HG03280 (cell line): ENCODE measurements around the gene MRFAP1.
"Not testable (repeated sequence)": the region's sequence is repeated elsewhere in the genome, so short reads cannot be mapped to it uniquely, and the experiment has no call there.

ENCODE experiments used
- ATAC-seq: cut with Tn5 transposase; IDR thresholded peaks from one replicate; pipeline ENCODE4 v1.9.1; 2021; ENCODE audit warnings: mild to moderate bottlenecking, moderate library complexity; ENCODE audit not compliant: unreplicated experiment

The MRFAP1 gene

DNA sequence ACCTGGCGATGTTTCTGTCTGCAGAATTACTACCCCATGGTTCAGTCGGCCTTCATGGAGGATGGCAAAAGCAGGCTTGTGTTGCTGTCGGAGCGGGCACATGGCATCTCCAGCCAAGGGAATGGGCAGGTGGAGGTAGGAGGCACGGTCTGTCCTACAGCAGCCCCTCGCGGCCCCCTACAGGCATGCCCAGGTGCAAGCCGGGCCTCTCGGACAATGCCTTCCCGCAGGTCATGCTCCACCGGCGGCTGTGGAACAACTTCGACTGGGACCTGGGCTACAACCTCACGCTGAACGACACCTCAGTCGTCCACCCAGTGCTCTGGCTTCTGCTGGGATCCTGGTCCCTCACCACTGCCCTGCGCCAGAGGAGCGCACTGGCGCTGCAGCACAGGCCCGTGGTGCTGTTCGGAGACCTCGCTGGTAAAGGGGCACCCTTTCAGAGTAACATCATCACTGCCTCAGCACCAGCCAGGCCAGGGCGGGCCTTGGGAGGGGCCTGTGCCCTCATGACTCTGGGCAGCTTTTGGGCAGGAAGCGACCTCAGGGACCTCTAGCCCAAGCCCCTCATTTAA lies 29.5 kb upstream of the MRFAP1 start:
- no peak for ATAC-seq

DNA sequence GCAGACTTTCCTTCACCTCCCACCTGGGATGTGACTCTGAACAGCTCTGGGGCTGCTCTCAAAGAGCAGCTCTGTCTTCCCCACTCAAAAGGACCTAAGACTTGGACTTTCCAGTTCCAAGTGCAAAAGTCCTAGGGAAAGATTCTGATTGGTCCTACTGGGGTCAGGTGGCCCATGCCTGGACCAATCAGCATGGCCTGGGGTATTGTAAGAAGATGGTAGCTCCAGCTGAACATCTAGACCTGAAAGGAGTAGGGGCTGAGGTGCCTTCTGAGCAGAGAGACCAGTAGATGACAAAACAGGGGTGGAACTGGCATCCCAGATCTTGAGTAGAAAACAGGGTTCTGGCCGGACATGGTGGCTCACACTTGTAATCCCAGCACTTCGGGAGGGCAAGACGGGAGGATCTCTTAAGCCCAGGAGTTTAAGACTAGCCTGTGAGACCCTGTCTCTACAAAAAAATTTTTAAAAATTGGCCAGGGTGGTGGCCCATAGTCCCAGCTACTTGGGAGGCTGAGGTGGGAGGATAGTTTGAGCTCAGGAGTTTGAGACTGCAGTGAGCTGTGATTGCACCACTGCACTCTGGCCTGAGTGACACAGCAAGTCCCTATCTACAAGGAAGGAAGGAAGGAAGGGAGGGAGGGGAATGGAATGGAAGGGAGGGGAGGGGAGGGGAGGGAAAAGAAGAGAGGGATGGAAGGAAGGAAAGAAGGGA lies 27.4 kb upstream of the MRFAP1 start:
- no peak for ATAC-seq

DNA sequence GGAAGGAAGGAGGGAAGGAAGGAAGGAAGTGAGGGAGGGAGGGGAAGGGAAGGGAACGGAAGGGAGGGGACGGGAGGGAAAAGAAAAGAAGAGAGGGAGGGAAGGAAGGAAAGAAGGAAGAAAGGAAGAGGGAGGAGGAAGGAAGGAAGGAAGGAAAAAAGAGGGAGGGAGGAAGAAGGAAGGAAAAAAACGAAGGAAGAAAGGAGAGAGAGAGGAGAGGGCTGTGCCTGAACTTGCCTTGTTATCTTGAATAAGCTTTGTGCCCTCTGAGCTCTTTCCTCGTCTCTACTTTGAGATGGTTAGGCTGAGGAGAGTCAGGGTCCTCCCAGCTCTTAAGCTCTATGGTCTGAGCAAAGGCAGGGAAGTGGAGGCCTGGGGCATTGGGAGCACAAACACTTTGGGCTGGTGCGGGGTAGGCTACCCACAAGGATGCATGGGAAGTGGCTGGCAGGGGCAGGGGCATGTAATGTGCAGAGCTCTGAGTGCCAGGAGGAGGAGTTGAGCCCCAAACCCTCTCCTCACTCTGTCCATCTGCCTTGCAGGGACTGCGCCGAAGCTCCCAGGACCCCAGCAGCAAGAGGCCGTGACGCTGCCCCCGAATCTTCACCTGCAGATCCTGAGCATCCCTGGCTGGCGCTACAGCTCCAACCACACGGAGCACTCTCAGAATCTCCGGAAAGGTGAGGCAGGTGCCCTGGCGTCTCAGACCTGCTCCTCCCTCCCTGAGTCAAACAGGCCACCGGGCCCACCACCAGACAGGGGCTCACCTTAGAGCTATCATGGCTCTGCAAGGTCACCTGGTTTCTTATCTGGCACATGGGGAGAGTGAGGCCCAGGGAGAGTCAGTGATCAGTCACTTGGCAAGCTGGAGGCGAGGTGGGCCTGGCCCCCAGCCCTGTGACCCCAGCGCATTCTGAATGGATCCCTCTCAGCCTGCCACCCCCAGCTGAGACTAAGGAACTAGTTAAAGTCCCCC lies 26.5 kb upstream of the MRFAP1 start:
- ATAC-seq: no peak

DNA sequence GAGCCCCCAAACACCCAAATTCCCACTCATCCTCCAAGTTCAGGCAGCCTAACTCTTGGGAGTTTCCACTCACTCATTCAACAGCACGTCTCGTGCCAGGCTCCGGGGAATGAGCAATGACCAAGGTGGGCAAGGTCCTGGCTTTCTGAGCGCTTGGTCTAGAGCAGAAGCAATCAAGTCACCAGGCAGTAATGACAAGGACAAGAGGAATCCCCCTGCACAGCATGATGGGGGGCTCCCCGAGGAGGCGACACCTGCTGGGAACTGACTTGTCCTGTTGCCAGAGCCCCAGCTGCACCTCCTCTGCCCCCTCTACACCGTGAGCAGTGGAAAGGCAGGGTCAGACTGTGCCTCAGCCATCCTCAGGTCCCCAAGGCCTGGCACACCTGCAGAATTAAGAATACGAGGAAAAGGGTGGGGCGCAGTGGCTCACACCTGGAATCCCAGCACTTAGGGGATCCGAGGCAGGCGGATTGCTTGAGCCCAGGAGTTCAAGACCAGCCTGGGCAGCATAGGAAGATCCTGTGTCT lies 25.7 kb upstream of the MRFAP1 start:
- no peak for ATAC-seq

DNA sequence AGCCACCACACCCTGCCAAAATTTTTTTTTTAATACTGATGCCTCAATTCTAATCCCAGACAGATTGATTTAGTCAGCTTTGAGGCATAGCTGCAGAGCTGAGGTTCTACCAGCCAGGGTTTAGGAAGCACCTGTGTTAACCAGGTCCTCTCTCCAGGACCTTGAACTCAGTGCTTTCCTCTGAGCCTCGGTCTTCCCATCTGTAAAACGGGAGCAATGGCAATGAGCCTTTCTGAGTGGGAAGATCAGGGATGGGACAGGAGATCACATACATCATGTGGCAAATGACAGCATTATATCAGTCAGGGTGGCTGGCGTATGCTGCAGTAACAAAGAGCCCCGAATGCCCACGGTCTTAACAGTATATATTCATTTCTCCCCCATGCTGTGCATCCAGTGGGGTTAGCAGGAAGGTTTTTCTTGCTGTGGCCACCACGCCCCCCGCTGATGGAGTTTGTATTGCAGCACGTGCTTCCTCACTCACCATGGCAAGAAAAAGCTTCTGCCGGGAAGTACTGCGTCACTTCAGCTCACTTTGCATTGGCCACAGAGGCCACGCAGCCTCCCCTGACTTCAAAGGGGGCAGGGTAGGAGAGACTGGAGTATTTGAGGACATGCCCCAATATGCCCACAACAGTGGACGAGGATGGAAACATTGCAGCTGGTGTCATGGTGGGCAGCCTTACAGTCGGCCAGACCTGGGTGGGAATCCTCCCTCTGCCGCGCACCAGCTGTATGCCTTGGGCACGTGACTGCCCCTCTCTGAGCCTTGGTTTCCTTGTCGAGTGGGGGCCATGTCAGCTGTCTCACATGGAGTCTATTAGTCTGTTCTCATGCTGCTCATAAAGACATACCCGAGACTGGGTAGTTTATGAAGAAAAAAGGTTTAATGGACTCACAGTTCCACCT lies 24.1 kb upstream of the MRFAP1 start:
- no peak for ATAC-seq

DNA sequence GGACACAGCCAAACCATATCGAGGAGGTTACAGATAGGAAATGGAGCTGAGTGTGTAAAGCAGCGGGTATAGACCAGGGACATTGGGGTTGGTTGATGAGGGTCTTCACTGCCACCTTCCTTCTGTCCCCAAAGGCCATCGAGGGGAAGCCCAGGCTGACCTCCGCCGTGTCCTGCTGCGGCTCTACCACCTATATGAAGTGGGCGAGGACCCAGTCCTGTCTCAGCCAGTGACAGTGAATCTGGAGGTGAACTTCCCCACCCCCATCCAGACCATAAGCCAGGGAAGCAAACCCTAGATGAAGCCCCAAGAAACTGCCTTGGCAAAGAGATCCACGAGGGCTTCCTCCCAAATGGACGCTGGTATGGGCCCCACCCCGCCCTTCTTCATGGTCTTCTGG lies 23.2 kb upstream of the MRFAP1 start:
- no peak for ATAC-seq

DNA sequence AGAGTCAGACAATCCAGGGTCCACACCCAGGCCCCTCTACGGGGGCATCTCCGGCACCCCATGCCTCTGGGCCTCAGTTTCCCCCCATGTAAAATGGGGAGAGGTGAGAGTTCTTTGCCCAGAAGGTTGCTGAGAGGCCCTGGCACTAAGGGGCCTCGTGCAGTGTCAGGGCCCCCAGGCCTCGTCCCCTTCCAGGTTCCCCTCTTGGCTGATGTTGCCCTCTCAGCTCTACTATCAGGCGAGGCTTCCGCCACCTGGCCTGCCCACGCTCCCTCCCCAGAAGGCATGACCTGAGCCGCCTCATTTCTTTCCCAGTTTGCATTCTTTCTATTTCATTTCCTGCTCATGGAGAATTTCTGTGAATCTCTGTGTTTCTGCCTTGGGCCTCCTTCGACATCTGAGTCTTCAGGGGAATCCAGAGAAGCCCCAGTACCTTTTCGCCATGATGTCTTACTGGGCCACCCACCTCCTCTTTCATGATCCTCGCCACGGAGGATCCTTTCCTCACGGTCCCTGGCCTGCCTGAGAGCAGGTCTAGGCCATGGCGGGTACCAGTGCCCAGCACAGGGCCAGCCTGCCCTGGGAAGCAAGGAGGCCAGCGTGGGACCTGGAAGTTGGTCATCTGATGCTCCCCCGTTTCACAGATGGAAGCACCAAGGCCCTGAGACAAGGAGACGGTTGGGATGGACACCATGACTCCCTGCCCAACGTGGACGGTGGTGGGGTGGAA lies 21.9 kb upstream of the MRFAP1 start:
- no peak for ATAC-seq

DNA sequence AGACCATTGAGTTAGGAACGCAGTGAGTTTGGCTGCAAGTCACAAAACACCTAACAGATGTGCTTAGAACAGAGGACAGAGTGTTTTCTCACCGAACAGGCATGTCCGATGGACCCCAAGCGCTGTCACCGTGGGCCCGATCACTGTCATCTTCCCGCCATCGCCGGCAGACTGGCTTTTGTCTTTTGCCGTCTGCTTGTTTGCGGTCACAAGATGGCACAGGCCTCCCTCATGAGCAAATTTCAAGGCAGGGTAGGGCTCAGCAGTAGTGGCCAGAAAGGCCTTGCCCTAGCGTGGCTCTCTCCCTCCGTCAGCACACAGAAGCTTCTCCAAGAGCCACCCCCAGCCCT lies 21.4 kb upstream of the MRFAP1 start:
- no peak for ATAC-seq

DNA sequence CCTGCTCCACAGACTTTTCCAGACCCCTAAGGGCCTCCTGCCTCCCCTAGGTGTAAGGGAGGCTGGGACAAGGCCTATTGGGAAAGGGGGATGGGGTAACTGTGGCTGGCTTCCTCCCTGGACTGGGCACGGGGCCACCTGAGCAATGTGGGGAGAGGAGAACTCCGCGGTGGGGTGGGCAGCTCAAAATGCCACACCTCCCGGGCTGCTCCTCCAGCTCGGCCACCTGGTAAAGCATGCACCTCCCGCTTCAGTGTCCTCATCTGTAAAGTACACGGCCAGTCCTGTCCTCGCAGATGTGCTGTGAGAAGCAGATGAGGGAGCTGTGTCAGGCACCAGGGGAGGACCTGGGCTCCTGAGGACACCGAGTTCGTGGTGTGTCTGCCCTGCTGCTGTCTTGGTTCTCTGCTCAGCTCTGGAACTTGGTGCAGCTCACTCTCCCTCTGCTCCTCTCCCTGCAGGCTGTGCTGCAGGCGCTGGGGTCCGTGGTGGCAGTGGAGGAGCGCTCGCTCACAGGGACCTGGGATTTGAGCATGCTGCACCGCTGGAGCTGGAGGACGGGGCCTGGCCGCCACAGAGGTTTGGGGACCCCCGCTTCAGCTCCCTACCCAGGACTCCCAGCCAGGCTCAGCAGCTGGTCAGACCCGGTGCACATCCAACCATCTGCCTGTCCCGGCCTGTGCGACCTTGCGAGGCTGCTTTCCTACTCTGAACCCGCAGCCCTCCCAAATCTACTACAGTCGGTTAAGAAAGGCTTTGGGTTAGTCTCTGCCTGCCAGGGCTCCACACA lies 20.8 kb upstream of the MRFAP1 start:
- ATAC-seq: no peak

DNA sequence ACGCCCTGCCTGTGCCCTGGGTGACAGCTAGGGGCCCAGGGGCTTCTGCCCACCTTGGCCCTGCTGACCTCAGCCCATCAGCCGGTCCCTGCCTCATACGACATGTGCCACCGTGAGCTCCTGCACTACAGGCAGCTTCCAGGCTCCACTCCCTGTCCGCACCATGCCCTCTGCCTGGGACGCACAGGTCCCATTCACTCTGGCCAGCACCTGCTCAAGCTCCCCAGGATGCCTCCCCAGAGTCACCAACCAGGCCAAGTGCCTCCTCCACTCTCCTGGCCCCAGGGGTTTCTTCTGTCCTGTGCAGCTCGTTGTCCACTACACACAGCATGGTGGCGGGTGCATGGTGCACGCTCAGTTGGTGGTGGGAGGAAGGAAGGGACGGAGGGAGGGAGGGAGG lies 20.2 kb upstream of the MRFAP1 start:
- ATAC-seq: no peak

DNA sequence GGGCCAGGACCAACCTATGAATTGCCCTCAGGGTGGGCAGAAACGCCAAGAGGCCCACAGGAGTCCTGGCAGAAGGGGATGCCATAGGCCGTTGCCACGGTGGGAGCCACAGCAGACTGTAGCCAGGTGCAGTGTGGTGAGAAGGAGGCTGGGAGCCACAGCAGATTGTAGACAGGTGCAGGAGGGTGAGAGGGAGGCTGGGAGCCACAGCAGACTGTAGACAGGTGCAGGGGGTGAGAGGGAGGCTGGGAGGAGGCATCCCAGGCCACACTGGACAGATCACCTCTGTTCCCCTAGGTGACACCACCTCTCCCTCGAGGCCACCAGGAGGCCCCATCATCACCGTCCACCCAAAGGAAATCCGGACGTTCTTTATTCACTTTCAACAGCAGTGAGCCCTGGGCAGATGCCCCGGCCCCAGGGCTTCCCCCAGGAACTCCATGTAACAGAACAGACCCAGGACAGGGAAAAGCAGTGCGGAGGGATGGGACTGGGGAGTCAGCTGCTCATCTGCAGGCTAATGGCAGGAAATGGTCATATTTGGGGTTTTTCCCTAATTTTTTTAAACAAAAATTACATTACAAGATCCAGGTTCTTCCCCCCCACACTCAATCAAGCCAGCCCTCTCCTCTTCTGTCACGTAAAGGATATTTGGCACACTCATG lies 19.5 kb upstream of the MRFAP1 start:
- no peak for ATAC-seq

DNA sequence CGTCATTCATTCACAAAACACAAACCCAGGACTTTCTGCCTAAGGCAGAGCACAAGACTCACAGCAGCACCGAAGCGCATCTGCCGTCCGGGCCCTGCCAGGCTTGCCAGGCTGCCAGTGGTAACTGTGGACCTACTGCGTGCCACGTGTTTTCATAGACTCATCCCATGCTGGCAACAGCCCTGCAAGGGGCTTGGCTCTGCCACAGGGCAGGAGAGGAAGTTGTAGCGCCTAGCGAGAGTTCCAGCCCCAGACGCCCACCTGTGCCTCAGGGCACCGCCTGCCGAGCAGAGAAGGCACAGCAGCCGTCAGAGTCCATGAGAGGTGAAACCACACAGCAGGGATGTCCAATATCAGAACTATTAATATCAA lies 18.9 kb upstream of the MRFAP1 start:
- no peak for ATAC-seq

DNA sequence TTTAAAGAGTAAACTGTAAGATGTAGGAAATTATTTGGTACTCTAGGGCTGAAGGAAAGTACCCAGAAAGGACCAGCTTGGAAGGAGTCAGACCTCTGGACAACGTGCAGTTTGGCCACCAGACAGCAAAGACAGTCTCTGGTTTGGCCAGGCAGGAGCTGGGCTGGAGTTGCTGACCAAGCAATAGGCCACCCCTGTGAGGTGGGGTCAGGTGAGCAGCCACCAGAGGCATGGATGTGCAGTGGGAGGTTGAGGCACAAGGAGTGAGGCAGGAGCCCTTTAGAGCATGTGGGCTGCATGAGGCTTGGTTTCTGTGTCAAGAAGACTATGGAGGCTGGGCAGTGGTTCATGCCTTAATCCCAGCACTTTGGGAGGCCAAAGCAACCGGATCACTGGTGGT lies 17.7 kb upstream of the MRFAP1 start:
- ATAC-seq: no peak

DNA sequence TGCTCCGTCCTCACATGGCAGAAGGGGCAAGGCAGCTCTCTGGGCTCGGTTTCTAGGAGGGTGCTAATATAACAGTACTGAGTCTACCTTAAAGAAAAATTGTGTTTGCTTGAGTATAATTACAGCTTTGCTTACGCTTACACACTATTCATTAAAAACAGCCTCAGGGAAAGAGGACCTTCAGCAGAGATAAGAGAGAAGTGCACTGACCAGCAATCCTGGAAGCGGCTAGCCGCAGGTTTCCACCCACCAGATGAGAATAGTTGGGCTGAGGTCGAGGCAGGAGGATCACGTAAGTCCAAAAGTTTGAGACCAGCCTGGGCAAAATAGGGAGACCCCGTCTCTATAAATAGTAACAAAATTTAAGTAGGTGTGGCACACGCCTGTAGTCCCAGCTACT lies 15.2 kb upstream of the MRFAP1 start:
- no peak for ATAC-seq

DNA sequence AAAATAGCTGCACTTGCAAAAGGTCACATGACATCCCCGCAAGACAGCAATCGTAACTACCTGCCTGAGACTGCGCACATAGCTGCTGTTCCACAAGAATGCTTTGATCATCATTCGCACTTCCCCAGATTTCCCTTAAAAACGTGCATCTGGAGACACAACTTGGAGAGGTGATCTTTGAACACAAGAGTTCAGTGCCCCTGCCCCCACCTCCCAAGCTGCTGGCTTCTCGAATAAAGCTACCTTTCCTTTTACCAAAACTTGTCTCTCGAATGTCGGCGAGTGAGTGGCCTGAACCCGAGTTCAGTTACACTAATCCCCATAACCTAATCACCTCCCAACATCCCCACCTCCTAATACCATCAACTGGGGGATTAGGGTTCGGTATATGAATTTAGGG lies 14.4 kb upstream of the MRFAP1 start:
- no peak for ATAC-seq

DNA sequence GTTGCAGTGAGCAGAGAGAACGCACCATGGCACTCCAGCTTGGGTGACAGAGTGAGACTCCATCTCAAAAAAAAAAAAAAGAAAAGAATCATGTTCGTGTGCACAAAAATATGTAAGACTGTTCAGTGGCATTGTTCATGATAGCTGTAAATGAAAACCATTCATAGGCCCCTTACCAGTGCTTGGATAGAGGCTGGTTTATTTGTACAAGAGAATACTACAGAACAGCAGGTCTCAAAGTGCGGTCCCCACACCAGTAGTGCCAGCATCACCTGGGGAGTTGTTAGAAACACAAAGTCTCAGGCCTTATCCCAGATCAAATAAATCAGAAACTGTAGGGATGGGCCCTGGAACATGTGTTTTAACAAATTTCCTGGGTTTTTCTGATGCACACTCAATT lies 12.7 kb upstream of the MRFAP1 start:
- ATAC-seq: no peak

DNA sequence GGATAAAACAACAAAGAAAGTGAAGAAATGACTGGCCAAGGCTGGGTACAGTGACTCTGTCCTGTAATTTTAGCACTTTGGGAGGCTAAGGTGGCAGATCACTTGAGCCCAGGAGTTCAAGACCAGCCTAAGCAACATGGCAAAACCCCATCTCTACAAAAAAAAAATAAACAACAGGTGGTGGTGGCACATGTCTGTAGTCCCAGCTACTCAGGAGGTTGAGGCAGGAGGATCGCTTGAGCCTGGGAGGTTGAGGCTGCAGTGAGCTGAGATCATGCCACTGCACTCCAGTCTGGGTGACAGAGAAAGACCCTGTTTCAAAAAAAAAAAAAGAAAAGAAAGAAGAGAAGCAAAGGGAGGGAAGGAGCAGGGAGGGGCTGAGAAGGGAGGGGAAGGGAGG lies 12.0 kb upstream of the MRFAP1 start:
- not testable (repeated sequence) for ATAC-seq

DNA sequence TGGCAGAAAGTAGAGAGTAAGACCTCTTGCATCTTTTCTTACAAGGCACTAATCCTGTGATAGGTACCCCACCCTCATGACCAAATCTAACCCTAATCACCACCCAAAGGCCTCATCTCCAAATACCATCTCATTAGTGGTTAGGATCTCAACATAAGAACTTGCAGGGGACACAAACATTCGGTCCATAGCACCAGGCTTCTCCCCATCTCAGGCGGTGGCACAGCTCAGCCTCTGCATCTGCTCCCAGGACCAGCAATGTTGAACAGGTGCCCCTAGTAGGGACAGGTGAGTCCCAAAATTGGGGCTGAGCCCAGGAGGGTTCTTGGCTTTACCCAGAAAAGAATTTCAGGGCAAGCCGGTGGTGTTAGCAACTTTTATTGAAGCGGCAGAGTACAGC lies 8.4 kb upstream of the MRFAP1 start:
- no peak for ATAC-seq
